Measurements from ENCODE around the gene CDK14. TPM values are rescaled to one million over a fixed set of nuclear protein-coding genes. Genes with fewer than 3 reads are reported as not detected.

The CDK14 gene
- total and polyA plus RNA-seq, 10 of the 15 experiments (the other 5 are each of a cell fraction or from before 2014, with no cell fraction given): 6.5 to 61.3 (median 24.2) TPM

- no peak for FAIRE-seq
- peaks cover 16% of the 10 kb centered on the region for H3K79me2 ChIP-seq (ENCODE audit: control insufficient read depth, insufficient read depth, low read length)
- no peak for ATAC-seq
- ChIA-PET CTCF (interaction anchor here (3.7 to 4.4 kb wide), 2 partner anchors 10 to 14 kb away, joined by 25 to 60 read pairs; no protein-coding TSS in a partner anchor), POLR2A (interaction anchor here (0.5 kb wide), 1 partner anchor 26 kb away, joined by 3 read pairs; no protein-coding TSS in a partner anchor), SMC1A (ENCODE audit: uncharacterized antibody, unreplicated experiment) (interaction anchor here (0.7 to 10.5 kb wide), 2 partner anchors 11 to 27 kb away, joined by 3 to 181 read pairs; no protein-coding TSS in a partner anchor), RAD21 (ENCODE audit: unreplicated experiment) (interaction anchor here (0.9 to 3.6 kb wide), 2 partner anchors 9 to 14 kb away, joined by 3 to 41 read pairs; no protein-coding TSS in a partner anchor)
- peaks cover 4% of the 10 kb centered on the region for H3K9me3 ChIP-seq (replicated peaks; ENCODE audit: control insufficient read depth, insufficient read depth, low read length)
- TF ChIP-seq BACH1 (IDR thresholded peaks at IDR 0.05; ENCODE audit: borderline replicate concordance) (no peak), ZNF207 (IDR thresholded peaks at IDR 0.05; ENCODE audit: borderline replicate concordance) (no peak), MEF2B (IDR thresholded peaks at IDR 0.05; ENCODE audit: partially characterized antibody, poor library complexity, severe bottlenecking) (no peak), SMAD5 (IDR thresholded peaks at IDR 0.05; ENCODE audit: low read depth) (no peak), ATF7 (IDR thresholded peaks at IDR 0.05; ENCODE audit: low read depth) (no peak), TCF3 (IDR thresholded peaks at IDR 0.05; ENCODE audit: borderline replicate concordance, insufficient read depth, low read depth, low read length) (no peak), LARP7 (IDR thresholded peaks at IDR 0.05) (no peak)
- TF ChIP-seq, protein P1, sequence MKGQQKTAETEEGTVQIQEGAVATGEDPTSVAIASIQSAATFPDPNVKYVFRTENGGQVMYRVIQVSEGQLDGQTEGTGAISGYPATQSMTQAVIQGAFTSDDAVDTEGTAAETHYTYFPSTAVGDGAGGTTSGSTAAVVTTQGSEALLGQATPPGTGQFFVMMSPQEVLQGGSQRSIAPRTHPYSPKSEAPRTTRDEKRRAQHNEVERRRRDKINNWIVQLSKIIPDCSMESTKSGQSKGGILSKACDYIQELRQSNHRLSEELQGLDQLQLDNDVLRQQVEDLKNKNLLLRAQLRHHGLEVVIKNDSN (IDR thresholded peaks at IDR 0.05; ENCODE audit: borderline replicate concordance, extremely low read length, insufficient read depth, low read depth, low read length): no peak
- no peak overlapping the region for H3K4me2 ChIP-seq (ENCODE audit: control insufficient read depth, insufficient read depth)
- H3K36me3 ChIP-seq (ENCODE audit: control insufficient read depth in 2 of 2, insufficient read depth in 2 of 2, low read length in 1 of 2): no peaks in the 10 kb centered on the region
- no peak overlapping the region for H3K27ac ChIP-seq (ENCODE audit: control insufficient read depth, insufficient read depth)
- no peak overlapping the region for H3K9ac ChIP-seq (ENCODE audit: control insufficient read depth, insufficient read depth, low read length)
- DNase-seq (ENCODE audit: low read depth, low spot score): no peak
- H2AFZ ChIP-seq (ENCODE audit: control insufficient read depth, low read depth, low read length): no peak overlapping the region
- WGBS (ENCODE audit: insufficient coverage, insufficient replicate concordance, low lambda C conversion rate, missing lambda C conversion rate): 95% methylated on average over 2 of the region's 2 CpGs
- H3K4me1 ChIP-seq (ENCODE audit: control insufficient read depth, insufficient read depth, low read length): peaks cover 10% of the 10 kb centered on the region
- H3K4me3 ChIP-seq: no peak overlapping the region
- in situ Hi-C loops (cut with MboI): no loop called here
- H4K20me1 ChIP-seq (ENCODE audit: control insufficient read depth, insufficient read depth): no peaks in the 10 kb centered on the region
- BruUV-seq (replicated peaks): no TSS peak
- no peaks in the 10 kb centered on the region for H3K27me3 ChIP-seq (replicated peaks in 1 of 2; ENCODE audit: control insufficient read depth in 2 of 2, insufficient read depth in 2 of 2, low read length in 1 of 2)
- intact Hi-C loops (cut with micrococcal nuclease; ENCODE audit: unreplicated experiment): no loop called here
Measured at GRCh38 chr7:90723233-90723632, 127.1 kb downstream of the CDK14 start.

All from GM12878 (cell line).